Vagina (tissue), 2 donors: ENCODE measurements around the gene RBM19. TPM values are rescaled to one million over a fixed set of nuclear protein-coding genes. Genes with fewer than 3 reads are reported as not detected.

Experiments
- DNase-seq, 2 donors: peaks; one replicate each; pipeline ENCODE4 v3.0.0-alpha.2; 2017; ENCODE audit errors: extremely low spot score in 2 of 2
- H3K27ac ChIP-seq: fragments of 200-600 bp; sonication (generic); one replicate; pipeline ENCODE4 v1.5.1; 2019
- H3K27me3 ChIP-seq: fragments of 200-600 bp; sonication (generic); one replicate; pipeline ENCODE4 v1.5.1; 2019
- H3K36me3 ChIP-seq, 2 donors: fragments of 200-600 bp; sonication (generic); one replicate each; pipeline ENCODE4 v1.5.1; 2017 to 2019
- H3K4me1 ChIP-seq: fragments of 200-600 bp; sonication (generic); one replicate; pipeline ENCODE4 v1.5.1; 2019
- H3K4me3 ChIP-seq, 2 donors: fragments of 200-600 bp; sonication (generic); 1 replicate in 1 of 2; 2 replicates in 1 of 2; pipeline ENCODE4 v1.5.1; 2016 to 2019
- H3K9me3 ChIP-seq: fragments of 200-600 bp; sonication (generic); one replicate; pipeline ENCODE4 v1.5.1; 2019
- POLR2A ChIP-seq, 2 donors: fragments of 450-650 bp; IDR thresholded peaks; one replicate each; pipeline ENCODE4 v1.6.1; 2017; ENCODE audit warnings: antibody characterized with exemption in 2 of 2, mild to moderate bottlenecking in 2 of 2, moderate library complexity in 2 of 2
- POLR2AphosphoS5 ChIP-seq, 2 donors: sonication (generic); formaldehyde crosslinking; IDR thresholded peaks; one replicate each; pipeline ENCODE4 v1.9.0; 2017; ENCODE audit warnings: antibody characterized with exemption in 2 of 2, mild to moderate bottlenecking in 2 of 2, low read depth in 1 of 2; ENCODE audit not compliant: insufficient read depth in 1 of 2
- intact Hi-C: fragments of 100-400 bp; cut with DNase I; formaldehyde crosslinking; loops from one replicate; pipeline ENCODE4 v1.15.1; 2023
- total RNA-seq: library from RNA; depleted of rRNA; stranded (reverse); fragments of >200 nt; gene quantifications from one replicate; pipeline ENCODE4 v1.2.3, GENCODE V29; 2016
- TF ChIP-seq, protein P1 (sequence below), 3 experiments: fragments of 450-650 bp in 2 of 3; fragments of 200-600 bp in 1 of 3; sonication (generic) in 1 of 3; IDR thresholded peaks; one replicate each; pipeline ENCODE4 v1.5.1; 2017 to 2019; ENCODE audit warnings: antibody characterized with exemption in 3 of 3, mild to moderate bottlenecking in 2 of 3, moderate library complexity in 2 of 3

Gene RBM19
- total RNA-seq, 1 donor from 2014 or later, result 25.5 TPM

DNA sequence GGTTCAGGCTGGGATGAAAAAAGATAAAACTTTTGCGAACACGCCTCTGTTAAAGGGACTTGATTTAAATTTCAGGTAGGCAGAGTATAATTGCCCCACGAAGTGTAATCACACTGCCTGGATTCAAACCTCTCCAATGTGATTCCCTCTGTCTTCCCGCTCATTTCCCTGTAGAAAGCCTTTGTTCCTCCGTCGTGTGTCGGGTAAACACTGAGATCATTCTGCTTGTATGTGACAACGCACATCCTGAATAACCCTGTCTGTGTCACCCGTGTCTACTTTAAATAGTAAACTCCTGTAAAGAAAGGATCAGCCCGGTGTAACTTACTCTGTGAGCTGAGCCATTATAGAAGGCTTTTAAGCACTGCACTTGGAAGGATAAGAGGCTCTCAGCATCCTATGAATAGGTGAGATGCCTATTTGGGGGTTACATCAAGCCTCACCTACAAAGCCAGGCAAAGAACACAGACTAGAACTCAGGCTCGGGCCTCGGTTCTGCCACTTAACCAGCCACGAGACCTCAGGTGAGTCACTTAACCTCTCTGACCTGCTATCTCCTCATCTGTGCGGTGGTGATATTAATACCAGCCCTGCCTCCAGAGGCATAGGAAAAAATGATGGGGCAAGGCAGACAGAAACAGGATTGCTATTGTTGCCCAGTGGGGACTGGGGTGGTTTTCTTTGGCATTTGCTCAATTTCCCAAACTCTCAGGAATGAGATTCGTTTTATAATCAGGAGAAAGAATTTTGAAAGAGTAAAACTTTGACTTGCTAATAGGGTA lies 74.2 kb downstream of the RBM19 start:
- H3K36me3 ChIP-seq, result no peaks in the 10 kb centered on the region

DNA sequence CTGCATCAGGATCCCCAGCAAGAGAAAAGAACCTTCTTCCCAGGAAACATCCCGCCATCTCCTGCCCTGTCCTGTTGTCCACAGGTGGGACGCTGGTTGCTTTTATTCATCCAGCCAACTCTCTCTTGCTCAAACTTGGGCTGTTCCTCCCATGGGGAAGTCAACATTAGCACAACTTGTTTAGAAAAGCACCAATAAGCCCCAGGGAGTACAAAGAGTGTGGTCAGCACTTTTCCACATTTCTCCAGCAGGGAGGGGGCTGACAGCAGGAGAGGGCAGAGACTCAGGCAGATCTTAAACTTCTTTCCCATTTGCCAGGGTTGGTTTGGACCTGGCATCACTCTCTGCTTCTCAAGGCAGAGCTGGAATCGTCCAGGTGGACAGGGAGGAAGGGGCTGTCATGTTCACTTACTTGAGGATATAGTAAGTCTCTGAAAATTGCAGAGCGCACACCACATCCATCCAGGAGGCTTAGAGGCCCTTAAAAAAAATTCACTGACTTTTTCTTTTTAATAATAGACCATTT lies 74.9 kb downstream of the RBM19 start:
- intact Hi-C loops, result no loop called here
- Histone ChIP-seq H3K36me3 (no peaks in the 10 kb centered on the region), H3K9me3 (no peaks in the 10 kb centered on the region), H3K27ac (no peak overlapping the region), H3K27me3 (no peaks in the 10 kb centered on the region), H3K4me1 (peaks cover 7% of the 10 kb centered on the region), H3K4me3 (no peak overlapping the region)
- DNase-seq, result no peak
- TF ChIP-seq, protein P1, sequence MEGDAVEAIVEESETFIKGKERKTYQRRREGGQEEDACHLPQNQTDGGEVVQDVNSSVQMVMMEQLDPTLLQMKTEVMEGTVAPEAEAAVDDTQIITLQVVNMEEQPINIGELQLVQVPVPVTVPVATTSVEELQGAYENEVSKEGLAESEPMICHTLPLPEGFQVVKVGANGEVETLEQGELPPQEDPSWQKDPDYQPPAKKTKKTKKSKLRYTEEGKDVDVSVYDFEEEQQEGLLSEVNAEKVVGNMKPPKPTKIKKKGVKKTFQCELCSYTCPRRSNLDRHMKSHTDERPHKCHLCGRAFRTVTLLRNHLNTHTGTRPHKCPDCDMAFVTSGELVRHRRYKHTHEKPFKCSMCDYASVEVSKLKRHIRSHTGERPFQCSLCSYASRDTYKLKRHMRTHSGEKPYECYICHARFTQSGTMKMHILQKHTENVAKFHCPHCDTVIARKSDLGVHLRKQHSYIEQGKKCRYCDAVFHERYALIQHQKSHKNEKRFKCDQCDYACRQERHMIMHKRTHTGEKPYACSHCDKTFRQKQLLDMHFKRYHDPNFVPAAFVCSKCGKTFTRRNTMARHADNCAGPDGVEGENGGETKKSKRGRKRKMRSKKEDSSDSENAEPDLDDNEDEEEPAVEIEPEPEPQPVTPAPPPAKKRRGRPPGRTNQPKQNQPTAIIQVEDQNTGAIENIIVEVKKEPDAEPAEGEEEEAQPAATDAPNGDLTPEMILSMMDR (IDR thresholded peaks at IDR 0.05), result no peak
- no peak for TF ChIP-seq POLR2AphosphoS5 (IDR thresholded peaks at IDR 0.05; ENCODE audit: insufficient read depth in 1 of 2, low read depth in 1 of 2)
- TF ChIP-seq POLR2A (IDR thresholded peaks at IDR 0.05), result no peak

More for the DNA sequence above, 74.2 kb downstream of the RBM19 start:
- Histone ChIP-seq H3K4me1 (peaks cover 7% of the 10 kb centered on the region), H3K27me3 (no peaks in the 10 kb centered on the region), H3K9me3 (no peaks in the 10 kb centered on the region), H3K4me3 (no peak overlapping the region), H3K27ac (no peak overlapping the region)
- TF ChIP-seq POLR2AphosphoS5 (IDR thresholded peaks at IDR 0.05; ENCODE audit: insufficient read depth in 1 of 2, low read depth in 1 of 2), result no peak
- TF ChIP-seq, protein P1 (IDR thresholded peaks at IDR 0.05), result no peak
- no peak for TF ChIP-seq POLR2A (IDR thresholded peaks at IDR 0.05)
- intact Hi-C loops, result no loop called here
- no peak for DNase-seq

DNA sequence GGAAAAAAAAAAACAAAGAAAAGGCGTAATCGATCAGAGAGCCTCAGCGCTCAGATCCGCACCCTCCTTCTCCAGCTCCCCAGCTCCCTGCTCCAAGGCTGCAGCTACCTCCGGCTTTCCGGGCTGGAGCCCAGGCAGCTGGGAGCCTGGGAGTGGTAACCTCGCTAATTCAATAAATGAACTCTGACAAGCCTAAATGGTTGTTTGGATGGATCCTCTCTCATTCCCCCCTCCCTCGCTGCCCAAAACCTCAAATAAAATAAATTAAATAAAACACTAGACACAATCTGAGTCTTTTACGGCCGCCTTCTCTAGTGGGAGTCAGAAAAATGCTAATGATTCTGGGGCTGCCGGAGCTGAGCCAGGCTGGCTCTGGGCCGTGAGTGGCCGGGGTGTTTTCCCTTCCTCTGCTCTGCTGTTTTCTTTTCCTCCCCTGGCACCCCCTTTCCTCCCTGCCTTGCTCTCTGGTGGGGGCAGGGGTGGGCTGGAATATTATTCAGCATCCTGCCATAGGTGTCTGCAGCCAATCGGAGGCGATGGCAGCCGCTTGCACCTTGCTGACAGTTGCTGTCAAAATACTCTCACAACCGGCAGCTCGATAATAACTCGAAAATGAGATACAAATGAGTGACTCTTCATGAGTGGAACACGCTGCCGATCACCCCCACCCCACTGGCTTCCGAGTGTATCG lies 76.1 kb downstream of the RBM19 start:
- H3K4me1 ChIP-seq, result peaks cover 7% of the 10 kb centered on the region
- intact Hi-C loops, result no loop called here
- H3K27me3 ChIP-seq, result no peaks in the 10 kb centered on the region
- no peaks in the 10 kb centered on the region for H3K36me3 ChIP-seq
- no peaks in the 10 kb centered on the region for H3K9me3 ChIP-seq
- no peak for DNase-seq
- no peak overlapping the region for H3K27ac ChIP-seq
- peak overlapping the region in 1 of 2 donors; percentile 0 for H3K4me3 ChIP-seq
- TF ChIP-seq, protein P1 (IDR thresholded peaks at IDR 0.05), result no peak
- peak in 1 of 2 donors; percentile 27 for TF ChIP-seq POLR2AphosphoS5 (IDR thresholded peaks at IDR 0.05; ENCODE audit: insufficient read depth in 1 of 2, low read depth in 1 of 2)

DNA sequence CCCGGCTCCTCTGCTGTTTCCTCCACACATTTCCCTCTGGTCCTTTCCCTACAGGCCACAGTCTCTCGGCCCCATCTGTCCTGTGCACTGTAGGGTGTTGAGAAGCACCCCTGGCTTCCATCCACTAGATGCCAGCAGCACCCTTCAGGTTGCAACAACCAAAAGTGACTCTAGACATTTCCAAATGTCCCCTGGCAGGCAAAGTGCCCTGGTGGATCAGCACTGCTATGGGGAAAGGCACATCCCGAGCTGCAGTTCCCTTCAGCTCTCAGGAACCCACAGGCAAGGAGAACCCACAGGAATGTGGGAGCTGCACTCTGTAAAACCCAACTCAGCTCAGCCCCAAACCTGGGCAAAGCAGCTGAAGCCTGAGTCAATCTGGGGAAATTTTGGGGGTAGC lies 77.0 kb downstream of the RBM19 start:
- Histone ChIP-seq H3K36me3 (no peaks in the 10 kb centered on the region), H3K4me3 (peak overlapping the region in 1 of 2 donors; percentile 0), H3K27me3 (no peaks in the 10 kb centered on the region), H3K4me1 (peaks cover 7% of the 10 kb centered on the region), H3K27ac (no peak overlapping the region), H3K9me3 (no peaks in the 10 kb centered on the region)
- intact Hi-C loops, result no loop called here
- TF ChIP-seq POLR2A (IDR thresholded peaks at IDR 0.05), result no peak
- TF ChIP-seq, protein P1 (IDR thresholded peaks at IDR 0.05), result no peak
- TF ChIP-seq POLR2AphosphoS5 (IDR thresholded peaks at IDR 0.05; ENCODE audit: insufficient read depth in 1 of 2, low read depth in 1 of 2), result no peak
- DNase-seq, result no peak
